ENCODE measurements around the gene SPATA32.

Gene SPATA32

DNA sequence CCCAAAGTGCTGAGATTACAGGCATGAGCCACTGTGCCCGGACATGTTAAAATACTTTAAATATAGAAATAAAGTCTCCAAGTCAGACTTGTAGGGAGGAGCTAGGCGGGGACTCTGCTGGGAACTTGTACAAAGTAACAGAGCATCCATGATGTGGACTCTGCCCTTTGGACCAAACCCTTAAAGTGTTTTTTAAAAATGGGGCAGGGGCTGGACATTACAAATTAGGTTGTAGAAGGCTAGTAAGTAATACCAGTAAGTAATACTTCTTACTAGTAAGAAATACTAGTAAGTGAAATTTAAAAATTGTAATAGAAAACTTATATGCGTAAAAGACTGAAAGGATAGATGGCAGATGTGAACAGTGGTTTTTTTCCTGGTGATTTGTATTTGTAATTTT, 9.7 kb upstream of the SPATA32 start:
- TF ChIP-seq POLR2AphosphoS5 (IDR thresholded peaks at IDR 0.05; ENCODE audit: low read depth, low read length) (no peak), FOXP2 (optimal IDR thresholded peaks at IDR 0.05; ENCODE audit: borderline replicate concordance, extremely low read depth, extremely low read length, insufficient read depth) (no peak), TAF1 (IDR thresholded peaks at IDR 0.05; ENCODE audit: borderline replicate concordance, insufficient read depth, low read length) (no peak), SIN3A (IDR thresholded peaks at IDR 0.05; ENCODE audit: borderline replicate concordance, insufficient read depth, low read length) (no peak)
- TF ChIP-seq, protein P1, sequence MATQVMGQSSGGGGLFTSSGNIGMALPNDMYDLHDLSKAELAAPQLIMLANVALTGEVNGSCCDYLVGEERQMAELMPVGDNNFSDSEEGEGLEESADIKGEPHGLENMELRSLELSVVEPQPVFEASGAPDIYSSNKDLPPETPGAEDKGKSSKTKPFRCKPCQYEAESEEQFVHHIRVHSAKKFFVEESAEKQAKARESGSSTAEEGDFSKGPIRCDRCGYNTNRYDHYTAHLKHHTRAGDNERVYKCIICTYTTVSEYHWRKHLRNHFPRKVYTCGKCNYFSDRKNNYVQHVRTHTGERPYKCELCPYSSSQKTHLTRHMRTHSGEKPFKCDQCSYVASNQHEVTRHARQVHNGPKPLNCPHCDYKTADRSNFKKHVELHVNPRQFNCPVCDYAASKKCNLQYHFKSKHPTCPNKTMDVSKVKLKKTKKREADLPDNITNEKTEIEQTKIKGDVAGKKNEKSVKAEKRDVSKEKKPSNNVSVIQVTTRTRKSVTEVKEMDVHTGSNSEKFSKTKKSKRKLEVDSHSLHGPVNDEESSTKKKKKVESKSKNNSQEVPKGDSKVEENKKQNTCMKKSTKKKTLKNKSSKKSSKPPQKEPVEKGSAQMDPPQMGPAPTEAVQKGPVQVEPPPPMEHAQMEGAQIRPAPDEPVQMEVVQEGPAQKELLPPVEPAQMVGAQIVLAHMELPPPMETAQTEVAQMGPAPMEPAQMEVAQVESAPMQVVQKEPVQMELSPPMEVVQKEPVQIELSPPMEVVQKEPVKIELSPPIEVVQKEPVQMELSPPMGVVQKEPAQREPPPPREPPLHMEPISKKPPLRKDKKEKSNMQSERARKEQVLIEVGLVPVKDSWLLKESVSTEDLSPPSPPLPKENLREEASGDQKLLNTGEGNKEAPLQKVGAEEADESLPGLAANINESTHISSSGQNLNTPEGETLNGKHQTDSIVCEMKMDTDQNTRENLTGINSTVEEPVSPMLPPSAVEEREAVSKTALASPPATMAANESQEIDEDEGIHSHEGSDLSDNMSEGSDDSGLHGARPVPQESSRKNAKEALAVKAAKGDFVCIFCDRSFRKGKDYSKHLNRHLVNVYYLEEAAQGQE (IDR thresholded peaks at IDR 0.05; ENCODE audit: insufficient read depth in 1 of 2, low read depth in 2 of 2, low read length in 2 of 2) = no peak

DNA sequence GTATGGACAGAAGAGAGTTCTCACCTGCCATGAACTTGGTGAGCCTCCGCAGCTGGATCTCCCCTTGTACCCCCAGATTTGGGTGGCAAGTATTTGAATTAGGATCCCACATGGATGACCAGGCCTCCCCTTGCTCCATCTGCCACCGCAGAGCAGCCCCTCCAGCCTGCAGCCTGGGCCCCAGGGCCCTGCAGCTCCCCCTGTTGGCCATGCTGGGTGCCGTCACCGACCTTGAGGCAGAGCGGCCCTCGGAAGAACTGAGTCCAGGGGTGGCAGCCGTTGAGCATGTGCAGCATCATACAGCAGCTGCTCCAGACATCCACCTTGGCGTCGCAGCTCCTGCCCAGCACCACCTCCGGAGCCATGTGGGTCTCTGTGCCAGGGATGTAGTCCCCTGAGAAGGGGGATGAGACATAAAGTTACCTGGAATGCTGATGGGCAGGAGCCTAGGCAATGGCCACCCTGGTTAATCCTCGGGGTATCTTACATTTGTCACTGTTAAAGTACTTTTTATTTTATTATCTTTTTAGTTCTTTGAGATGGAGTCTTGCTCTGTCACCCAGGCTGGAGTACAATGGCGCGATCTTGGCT, 9.0 kb upstream of the SPATA32 start:
- no peak for TF ChIP-seq TAF1 (IDR thresholded peaks at IDR 0.05; ENCODE audit: borderline replicate concordance, insufficient read depth, low read length)
- TF ChIP-seq FOXP2 (optimal IDR thresholded peaks at IDR 0.05; ENCODE audit: borderline replicate concordance, extremely low read depth, extremely low read length, insufficient read depth) = no peak
- no peak for TF ChIP-seq POLR2AphosphoS5 (IDR thresholded peaks at IDR 0.05; ENCODE audit: low read depth, low read length)
- TF ChIP-seq, protein P1 (IDR thresholded peaks at IDR 0.05; ENCODE audit: insufficient read depth in 1 of 2, low read depth in 2 of 2, low read length in 2 of 2) = no peak
- no peak for TF ChIP-seq SIN3A (IDR thresholded peaks at IDR 0.05; ENCODE audit: borderline replicate concordance, insufficient read depth, low read length)

DNA sequence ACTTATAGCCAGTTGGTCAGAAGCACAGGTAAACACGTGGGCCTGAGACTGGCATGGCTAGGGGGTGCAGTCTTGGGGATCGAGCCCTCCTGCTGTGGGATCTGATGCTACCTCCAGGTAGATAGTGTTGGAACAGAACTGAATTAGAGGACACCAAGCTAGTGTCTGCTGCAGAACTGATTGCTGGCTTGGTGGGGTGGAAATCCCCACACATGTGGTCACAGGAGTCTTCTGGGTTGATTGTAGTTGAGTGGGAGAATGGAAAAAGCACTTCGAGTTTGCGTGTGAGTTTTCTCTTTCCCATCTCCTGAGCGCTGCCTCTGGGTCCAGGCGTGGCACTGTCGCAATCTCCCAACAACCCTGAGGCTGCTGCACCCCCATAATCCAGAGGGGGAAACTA, 8.0 kb upstream of the SPATA32 start:
- TF ChIP-seq FOXP2 (optimal IDR thresholded peaks at IDR 0.05; ENCODE audit: borderline replicate concordance, extremely low read depth, extremely low read length, insufficient read depth) (no peak), SIN3A (IDR thresholded peaks at IDR 0.05; ENCODE audit: borderline replicate concordance, insufficient read depth, low read length) (no peak), TAF1 (IDR thresholded peaks at IDR 0.05; ENCODE audit: borderline replicate concordance, insufficient read depth, low read length) (no peak), POLR2AphosphoS5 (IDR thresholded peaks at IDR 0.05; ENCODE audit: low read depth, low read length) (no peak)
- TF ChIP-seq, protein P1 (IDR thresholded peaks at IDR 0.05; ENCODE audit: insufficient read depth in 1 of 2, low read depth in 2 of 2, low read length in 2 of 2) = no peak

DNA sequence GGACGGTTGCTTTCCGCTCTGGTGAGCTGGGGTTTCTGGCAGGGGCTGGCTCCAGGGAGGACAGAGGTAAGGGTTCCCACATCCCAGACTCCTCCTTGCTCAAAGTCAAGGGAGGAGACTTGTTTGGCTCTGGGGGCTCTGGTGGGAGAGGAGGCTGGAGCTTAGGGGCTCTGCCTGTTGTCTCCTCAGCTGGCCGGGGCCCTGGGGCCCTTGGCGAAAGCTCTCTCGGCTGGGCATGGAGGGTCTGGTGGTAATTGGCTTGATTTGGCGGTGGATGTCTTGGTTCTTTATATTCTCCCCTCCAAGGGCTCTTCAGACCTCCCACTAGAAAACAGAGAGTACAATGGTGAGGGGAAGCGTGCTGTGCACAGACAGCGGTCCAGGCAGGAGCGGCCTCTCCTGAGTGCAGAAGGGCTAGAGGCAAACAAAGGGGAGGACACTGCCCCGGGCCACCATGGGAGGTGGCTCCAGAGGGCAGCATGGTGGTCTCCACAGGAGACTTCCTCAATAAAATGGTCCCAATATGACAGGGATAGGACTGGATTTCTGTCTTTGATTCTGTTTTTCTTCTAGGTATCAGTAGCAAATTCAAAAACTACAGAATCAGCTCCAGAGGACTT, 5.7 kb upstream of the SPATA32 start:
- TF ChIP-seq TAF1 (IDR thresholded peaks at IDR 0.05; ENCODE audit: borderline replicate concordance, insufficient read depth, low read length) (no peak), POLR2AphosphoS5 (IDR thresholded peaks at IDR 0.05; ENCODE audit: low read depth, low read length) (no peak), SIN3A (IDR thresholded peaks at IDR 0.05; ENCODE audit: borderline replicate concordance, insufficient read depth, low read length) (no peak), FOXP2 (optimal IDR thresholded peaks at IDR 0.05; ENCODE audit: borderline replicate concordance, extremely low read depth, extremely low read length, insufficient read depth) (no peak)
- TF ChIP-seq, protein P1 (IDR thresholded peaks at IDR 0.05; ENCODE audit: insufficient read depth in 1 of 2, low read depth in 2 of 2, low read length in 2 of 2) = no peak

Measured in PFSK-1 (cell line).